Measurements from ENCODE around the gene SERPINB6.
"Not testable (repeated sequence)": the region's sequence is repeated elsewhere in the genome, so short reads cannot be mapped to it uniquely, and the experiment has no call there.

The SERPINB6 gene

DNA sequence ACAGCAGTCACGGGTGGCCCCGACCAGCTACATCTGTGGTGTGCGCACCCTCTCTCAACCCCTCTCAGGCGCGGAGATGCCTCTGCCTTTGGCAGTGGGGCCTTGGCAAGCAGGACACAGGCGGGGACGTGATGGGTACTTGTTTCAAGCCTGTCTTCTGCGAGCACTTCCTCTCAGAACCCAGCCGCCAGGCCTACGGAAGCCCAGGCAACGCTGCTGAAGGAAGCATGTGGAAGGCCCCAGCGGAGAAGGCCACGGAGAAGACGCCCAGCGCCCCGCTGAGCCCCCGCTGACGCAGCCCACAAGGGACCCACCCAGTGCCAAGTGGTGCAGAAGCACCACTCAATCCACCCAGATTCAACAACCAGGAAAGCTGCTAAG lies 13.0 kb downstream of the SERPINB6 start:
- no peak for DNase-seq (ENCODE audit: low spot score)

DNA sequence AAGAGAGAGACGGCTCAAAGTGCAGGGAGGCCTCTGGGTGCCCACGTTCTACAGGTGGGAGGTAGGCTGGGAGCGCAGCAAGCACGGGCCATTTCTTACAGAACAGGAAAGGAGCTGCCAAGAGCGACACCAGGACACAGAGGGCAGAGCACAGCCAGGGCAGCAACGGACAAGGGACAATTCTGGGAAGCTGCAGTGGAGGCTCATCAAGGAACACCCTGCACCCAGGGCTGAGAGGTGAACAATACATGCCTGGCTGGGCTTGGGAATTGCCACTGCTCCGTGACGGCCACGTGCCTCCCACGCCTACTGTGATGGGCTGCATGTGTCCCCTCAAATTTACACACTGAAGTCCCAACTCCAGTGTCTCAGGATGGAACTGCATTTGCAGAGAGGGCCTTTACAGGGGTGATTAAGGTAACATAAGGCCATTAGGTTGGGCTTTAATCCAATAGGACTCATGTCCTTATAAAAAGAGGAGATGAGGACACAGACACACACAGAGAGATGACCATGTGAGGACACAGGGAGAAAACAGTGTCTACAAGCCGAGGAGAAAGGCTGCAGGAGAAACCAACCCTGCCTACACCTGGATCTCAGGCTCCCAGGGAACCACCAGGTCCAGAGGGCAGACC lies 13.6 kb downstream of the SERPINB6 start:
- no peak for DNase-seq (ENCODE audit: low spot score)

DNA sequence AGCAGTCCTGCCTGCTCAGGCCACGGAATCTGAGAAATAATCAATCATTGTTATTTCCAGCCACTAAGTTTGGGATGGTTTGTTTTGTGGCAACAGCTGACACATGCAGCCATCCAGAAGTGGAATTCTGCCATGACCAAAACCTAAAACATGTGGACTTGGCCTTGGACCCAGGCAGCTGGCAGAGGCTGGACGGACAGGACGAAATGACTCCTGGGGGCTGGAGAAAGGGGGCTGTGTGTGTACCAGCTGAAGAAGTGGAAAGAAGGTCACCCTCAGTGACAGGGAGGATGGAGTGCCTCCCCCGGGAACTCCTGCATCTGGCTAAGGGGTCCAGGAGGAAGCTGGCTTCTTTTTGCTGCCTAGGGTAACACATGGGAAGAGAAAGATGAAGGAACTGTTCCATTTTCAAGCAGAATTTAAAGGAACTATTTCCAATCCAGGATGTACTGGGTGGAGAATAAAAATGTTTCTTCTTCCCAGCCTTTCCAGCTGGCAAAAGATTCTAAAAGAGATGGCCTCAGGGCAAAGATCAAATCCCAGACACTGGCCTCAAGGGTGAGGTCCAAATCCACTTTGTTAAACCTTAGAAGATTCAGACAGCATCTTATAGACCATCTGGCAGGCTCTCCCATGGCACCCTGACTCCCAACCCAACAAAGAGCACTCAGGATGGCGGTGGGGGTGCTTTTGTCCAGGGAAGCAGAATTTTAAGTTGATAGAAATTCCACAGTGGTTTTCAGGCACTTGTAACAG lies 14.3 kb downstream of the SERPINB6 start:
- no peak for DNase-seq (ENCODE audit: low spot score)

DNA sequence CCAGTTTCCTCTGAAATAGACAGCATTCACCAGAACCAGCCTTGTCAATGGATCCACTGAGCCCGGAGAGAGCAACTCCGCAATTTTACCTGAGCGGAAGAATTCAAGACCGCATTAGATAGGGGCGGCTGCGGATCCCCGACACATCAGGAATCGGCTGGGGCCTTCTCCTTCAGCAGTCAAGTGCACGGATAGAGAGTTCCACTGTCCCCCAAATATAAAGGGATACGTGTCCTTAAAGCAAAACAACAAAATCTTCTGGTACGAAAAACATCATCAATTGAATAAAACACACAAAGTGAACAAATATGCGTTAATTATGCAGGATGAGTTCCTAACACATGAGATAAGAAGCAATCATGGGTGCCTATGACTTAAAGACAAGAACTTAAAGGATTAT lies 18.3 kb downstream of the SERPINB6 start:
- no peak for DNase-seq (ENCODE audit: low spot score)

DNA sequence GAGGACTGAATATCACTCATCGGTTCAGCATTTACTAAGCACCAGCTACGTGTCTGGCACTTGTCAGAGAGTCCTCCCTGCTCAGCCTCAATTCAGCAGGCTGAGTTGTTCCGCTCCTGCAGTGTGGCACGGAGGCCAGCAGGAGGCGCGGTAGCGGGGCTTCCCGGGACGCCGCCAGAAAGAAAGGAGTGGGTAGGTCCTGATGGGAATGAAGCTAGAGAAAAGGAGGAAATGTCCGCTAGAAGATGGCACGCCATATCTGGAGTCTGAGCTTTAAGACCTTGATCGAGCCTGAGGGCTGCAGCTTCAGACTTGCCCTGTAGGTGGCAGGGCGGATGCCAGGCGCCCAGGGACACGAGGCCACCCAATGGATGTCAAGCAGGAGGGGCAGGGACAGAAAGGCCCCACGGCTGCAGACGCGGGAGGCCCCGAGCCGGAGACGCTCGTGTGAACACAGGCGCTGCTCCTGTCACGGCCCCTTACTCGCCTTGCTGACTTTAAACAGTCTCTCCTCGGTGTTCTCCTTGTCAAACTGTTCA lies 18.7 kb downstream of the SERPINB6 start:
- peak; percentile 86 for DNase-seq (ENCODE audit: low spot score)

DNA sequence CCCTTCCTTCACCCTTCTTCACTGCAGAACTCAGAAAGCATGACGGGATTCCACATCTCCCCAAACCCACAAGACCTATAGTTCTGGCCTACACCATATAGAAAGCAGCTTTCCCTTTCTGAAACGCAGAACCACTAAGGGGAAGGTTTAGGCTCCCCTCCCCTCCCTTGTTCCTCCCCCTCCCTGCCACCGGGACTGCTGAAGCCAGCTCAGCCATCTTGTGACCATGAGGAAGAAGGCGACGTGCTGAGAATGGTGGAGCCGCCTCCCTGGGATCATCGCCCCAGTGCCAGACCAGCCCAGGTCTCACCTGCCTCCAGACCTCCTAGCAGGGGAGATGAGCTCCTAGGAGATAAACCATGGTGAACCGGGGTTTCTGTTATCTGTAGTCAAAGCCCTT lies 19.6 kb downstream of the SERPINB6 start:
- no peak for DNase-seq (ENCODE audit: low spot score)

DNA sequence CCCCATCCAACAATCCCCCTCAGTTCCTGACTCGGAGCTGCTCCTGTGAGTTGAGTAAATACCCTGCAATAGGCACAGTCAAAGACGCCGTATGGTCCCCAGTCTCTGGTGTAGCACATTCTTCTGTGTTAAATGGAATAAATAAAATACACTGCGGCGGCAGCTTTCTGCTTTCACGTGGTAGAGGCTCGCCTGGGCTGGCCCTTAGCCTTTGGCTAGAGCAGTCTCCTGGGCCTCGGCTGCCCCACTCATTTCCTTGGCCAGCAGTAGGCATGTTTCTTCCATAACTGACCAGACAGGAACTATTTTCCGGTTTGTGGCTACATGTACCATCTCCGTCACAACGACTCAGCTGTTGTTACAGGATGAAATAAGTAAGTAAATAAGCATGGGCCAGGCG lies 20.7 kb downstream of the SERPINB6 start:
- no peak for DNase-seq (ENCODE audit: low spot score)

DNA sequence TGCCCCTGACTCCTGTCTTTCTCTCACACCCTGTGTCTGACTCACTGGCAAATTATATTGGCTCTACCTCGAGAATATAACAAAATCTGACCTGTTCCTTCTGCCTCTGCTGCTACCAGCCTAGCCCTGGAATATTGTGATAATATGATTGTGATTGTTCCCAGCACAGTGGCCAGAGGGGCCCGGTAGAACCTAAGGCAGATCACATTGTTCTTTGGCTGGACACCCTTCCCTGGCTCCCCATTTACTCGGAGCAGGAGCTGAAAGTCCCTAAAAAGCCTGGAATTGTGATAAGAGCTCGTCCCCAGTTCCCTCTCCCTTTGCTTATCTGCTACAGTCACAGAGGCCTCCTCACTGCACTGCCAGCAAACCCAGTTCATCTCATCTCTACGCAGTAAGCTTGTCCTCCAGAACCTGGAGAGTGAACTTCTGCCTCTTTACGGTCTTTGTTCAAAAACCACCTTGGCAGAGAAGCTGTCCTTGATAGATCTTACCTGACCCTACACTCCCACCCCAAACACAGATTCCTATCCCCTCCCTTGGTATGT lies 21.8 kb downstream of the SERPINB6 start:
- DNase-seq (ENCODE audit: low spot score): no peak

DNA sequence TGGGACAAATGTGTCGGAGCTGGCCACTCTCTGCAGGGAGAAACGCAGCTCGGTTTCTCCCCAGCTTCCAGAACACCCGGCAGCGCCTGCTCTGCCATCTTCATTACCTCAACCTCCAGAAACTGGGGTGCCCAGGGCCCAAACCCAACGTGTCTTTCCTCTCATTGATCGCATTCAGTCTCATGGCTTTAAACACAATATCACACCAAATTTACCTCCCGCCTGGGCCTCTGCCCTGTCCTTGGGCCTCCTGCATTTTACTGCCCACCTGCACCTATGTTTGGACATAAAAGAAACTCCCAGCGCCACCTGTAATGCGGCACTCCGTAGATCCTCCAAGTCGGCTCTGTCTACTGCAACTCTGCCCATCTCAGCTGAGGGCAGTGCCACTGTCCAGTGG lies 22.2 kb downstream of the SERPINB6 start:
- no peak for DNase-seq (ENCODE audit: low spot score)

DNA sequence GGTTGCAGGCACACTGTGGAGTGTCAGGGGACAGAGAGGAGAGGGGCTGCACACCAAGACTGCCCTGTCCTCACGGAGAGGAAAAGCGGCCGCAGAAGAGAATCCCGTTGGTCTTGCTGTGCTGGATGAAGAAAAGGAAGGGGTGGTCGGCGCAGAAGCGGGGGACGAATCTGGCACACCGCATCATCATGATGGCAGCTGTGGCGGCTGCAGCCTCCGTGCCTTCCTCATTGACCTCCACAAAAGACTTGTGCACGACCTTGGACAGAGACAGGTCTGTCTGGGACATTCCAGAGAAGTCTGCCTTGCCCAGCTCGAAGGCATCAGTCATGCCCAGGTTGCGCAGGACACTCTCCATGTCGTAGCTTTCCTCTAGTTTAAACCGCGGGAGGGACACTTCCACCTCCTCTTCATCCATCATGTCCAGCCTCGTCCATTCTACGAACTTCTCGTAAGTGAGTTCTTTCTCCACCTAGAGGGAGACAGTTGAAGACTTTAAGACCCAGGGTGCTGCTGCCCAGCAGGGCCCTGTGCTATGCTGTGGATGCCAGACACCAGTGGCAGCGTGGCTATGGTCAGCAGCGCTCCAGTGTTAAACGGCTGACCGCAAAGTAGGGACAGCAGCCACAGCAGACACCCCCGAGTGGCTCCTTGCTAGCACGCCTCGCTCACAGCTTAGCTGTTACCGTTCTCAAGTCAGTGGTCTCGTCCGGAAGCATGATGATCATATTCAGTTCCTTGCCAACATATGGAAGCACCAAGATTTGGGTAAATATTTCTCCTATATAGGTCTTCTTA lies 22.9 kb downstream of the SERPINB6 start:
- no peak for DNase-seq (ENCODE audit: low spot score)

DNA sequence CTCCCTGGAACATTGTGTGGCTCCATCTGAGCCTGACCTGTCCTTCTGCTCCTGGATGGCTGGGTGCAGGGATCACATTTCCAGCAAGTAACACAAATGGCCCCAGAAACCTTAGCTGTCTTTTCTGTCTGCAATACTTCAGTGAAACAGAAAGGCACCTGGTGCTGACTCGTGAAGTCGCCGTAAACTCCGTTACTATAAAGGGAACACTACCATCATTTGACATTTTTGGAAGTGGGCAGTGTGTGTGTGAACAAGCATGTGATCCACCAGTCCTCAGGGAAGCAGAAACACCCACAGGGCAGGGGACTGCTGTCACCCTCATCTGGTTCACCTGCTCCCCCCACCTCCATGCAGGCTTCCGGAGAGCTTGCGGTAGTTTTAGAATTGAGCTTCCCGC lies 23.9 kb downstream of the SERPINB6 start:
- DNase-seq (ENCODE audit: low spot score): no peak

DNA sequence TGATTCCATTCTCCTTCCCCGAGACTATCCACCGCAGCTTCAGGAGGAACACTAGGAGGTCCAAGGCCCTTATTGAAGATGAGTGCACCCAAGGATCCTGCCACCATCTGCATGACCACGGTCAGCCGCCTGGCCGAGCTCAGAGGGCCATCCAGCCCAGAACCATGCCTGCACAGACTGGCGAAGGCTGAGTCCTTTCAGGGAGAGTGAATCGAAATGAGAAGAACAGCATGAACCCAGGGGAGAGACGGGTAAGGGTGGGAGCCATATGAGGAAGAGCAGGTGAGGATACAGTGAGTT lies 26.3 kb downstream of the SERPINB6 start:
- DNase-seq (ENCODE audit: low spot score): no peak

DNA sequence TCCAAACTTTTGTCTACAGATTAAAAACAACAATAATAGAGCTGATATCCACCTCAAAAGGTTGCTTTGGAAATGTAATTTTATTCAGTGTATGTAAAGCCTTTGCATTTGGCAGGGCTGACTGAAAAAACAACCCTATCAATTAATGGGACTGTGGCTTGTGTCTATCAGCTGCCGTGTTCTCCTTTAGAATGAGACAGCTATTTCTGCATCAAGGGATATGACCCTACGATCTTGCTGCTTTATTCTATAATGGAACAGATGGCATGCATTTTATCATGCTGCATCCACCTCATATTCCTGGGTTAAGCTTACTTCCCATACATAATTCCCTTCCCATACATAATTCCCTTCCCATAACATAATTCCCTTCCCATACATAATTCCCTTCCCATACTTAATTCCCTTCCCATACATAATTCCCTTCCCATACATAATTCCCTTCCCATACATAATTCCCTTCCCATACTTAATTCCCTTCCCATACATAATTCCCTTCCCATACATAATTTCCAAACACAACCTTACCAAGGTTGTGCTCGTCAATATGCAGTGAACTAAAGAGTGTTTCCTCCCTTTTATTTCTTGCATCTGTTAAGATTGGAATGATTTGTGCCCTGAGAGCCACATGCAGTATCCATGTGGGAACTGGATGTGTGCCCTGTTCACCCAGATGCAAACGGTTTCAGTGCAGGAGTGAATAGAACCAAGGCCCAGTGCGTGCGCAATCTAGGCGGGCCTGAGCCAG lies 26.8 kb downstream of the SERPINB6 start:
- DNase-seq (ENCODE audit: low spot score): no peak

DNA sequence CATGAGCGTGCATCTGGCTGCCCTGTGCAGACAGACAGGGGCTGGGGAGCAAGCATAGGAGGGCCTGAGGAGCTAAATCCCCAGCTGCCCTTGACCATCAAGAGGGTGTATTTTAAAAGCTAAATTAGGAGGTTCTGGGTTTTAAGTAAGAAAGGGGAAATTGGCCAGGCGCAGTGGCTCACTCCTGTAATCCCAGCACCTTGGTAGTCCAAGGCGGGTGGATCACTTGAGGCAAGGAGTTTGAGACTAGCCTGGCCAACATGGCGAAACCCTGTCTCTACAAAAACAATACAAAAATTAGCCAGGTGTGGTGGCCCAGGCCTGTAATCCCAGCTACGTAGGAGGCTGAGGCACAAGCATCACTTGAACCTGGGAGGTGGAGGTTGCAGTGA lies 27.8 kb downstream of the SERPINB6 start:
- DNase-seq (ENCODE audit: low spot score): no peak

DNA sequence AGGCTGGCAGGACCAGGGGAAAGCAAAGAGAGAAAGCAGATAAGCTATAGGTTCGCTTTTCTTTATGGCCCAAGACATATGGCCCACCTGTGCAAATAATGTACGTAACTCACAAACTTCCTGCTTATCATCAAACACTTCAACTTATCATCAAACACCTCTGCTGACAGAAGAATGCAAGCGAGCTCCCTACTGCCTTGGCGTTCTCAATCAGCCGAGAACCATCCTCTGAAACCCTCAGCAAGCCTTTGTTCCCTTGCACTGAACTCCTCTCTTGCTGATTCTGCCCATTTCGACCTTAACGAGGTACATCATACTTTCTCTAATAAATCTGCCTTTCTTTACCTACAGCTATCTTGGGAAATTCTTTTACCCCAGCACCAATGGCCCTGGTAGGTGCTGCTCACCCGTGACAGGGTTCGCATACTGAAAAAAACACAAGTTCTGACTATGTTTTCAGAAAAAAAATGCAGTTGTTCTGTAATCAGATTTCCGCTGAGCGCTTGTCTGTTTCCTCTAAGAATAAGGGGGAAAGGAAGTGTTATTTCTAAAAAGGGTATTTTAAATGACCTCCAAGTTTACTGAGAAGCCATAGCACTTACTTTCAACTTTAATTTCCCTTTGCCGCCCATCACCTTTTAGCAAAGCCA lies 28.3 kb downstream of the SERPINB6 start:
- peak; percentile 9 for DNase-seq (ENCODE audit: low spot score)

DNA sequence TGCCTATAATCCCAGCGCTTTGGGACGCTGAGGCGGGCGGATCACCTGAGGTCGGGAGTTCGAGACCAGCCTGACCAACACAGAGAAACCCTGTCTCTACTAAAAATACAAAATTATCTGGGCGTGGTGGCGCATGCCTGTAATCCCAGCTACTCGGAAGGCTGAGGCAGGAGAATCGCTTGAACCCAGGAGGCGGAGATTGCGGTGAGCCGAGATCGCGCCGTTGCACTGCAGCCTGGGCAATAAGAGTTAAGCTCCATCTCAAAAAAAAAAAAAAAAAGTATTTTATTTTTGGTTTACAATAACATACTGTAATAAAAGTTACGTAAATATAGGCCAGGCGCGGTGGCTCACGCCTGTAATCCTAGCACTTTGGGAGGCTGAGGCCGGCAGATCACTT lies 29.3 kb downstream of the SERPINB6 start:
- not testable (repeated sequence) for DNase-seq (ENCODE audit: low spot score)

DNA sequence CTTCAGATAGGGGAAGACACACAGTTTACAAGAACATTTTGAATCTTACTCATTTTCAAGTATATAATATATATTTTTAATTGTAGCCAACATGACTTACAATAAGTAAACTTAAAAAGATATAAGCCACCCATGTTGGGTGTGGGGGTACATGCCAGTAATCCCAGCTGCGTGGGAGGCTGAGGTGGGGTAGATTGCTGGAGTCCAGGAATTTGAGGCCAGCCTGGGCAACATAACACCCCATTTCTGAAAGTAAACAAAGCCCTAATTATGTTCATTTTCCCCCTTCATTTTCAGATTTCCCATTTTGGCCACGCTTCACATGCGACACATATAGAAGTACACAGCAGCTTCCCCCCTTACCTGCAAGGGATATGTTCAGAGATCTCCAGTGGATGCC lies 30.5 kb downstream of the SERPINB6 start:
- no peak for DNase-seq (ENCODE audit: low spot score)

DNA sequence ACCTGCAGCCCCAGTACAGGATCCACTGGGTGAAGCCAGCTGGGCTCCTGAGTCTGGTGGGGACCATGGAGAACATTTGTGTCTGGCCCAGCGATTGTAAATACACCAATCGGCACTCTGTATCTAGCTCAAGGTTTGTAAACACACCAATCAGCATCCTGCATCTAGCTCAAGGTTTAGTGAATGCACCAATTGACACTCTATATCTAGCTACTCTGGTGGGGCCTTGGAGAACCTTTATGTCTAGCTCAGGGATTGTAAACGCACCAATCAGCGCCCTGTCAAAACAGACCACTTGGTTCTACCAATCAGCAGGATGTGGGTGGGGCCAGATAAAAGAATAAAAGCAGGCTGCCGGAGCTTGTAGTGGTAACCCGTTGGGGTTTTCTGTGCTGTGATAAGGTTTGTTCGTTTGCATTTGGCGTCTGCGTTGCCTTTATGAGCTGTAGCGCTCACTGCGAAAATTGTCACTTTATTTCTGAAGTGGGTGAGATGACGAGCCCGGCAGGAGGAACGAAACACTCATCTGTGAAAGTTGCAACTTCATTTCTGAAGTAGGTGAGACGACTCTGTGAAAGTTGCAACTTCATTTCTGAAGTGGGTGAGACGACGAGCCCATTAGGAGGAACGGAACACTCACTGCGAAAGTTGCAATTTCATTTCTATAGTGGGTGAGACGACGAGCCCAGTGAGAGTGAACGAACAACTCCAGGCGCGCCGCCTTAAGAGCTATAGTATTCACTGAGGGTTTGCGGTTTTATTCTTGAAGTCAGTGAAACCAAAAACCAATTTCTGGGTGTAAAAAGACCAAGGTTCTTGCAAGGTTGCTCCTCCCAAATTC lies 31.1 kb downstream of the SERPINB6 start:
- no peak for DNase-seq (ENCODE audit: low spot score)

DNA sequence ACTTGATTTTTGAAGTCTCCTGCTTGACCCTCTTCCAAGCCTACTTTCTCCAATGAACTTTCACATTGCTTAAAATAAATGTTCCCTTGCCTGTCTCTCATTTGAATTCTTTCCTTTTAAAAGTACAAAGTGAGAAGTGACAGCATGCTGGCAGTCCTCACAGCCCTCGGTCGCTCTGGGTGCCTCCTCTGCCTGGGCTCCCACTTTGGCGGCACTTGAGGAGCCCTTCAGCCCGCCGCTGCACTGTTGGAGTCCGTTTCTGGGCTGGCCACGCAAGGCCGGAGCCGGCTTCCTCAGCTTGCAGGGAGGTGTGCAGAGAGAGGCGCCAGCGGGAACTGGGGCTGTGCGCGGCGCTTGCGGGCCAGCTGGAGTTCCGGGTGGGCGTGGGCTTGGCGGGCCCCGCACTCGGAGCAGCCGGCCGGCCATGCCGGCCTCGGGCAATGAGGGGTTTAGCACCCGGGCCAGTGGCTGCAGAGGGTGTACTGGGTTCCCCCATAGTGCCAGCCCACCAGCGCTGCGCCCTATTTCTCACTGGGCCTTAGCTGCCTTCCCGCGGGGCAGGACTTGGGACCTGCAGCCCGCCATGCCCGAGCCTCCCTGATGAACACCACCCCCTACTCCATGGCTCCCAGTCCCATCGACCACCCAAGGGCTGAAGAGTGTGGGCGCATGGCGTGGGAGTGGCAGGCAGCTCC lies 31.9 kb downstream of the SERPINB6 start:
- no peak for DNase-seq (ENCODE audit: low spot score)

DNA sequence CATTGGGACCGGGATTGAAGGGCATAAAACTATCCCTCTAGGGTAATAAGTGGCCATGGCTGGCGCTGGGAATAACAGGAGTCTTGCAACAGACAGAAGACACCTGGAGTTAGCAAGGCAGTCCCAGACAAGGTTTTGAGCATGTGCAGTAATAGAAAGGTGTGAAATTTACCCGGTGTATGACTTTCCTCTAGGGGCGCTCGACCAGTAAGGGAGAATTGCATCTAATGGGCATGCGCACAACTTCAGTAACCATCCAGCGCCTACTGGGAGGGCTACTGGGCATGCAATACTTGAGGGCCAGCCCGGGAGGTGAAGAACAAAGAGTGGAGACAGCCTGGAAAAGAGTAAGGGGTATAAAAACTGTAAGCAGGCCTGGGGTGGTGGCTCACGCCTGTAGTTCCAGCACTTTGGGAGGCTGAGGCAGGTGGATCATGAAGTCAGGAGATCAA lies 32.7 kb downstream of the SERPINB6 start:
- peak; percentile 76 for DNase-seq (ENCODE audit: low spot score)

All from NAMALWA (cell line).